Measurements from ENCODE around the gene GCM1.

GCM1 gene

DNA sequence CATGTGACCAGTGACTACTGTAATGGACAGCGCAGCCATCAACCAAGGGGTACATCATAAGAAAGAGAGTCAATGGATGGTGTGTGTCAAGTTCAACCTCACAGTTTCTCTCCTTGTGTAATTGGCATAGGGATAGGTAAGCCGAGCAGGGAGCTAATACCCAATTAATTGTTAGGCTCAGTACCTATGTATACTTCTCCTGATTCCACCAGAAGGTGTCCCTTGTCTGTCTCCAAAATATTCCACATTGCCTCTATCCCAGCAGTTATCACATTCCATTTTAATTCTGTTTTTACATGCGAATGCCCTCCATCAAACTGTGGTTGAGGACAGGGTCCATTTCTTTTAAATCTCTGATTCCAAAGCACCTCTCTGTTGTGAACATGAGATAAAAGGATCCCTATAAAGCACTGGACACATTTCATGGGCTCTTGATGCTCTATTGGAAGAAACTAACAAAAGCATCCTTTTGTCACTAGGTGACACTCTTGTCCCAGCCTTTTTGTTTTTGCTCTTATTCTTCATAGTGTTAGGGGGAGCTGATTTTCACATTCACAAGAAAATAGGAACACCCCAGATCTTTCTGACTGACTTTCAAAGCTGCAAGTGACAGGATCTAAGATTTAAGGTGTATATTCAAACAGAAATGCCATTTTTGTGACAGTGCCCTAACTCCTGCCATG, 44.5 kb downstream of the GCM1 start:
- DNase-seq = no peak

DNA sequence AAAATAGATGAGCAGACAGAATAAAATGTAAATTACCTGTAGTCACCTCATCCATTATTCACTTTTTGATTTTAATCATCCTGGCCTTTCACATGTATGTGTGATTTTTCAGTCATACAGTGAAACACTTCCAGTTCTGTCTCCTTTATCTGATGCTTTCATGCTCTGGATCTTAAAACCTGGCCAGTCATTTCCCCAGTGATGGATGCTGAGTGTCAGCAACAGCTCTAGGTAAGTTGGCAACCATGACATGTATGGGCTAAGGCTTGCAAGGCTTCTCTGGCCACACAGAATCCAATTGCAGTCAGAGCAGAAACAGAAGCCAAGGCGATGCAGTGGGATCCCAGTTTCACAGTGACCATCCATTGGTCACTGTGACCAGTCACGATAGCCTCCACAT, 47.6 kb downstream of the GCM1 start:
- no peak for DNase-seq

DNA sequence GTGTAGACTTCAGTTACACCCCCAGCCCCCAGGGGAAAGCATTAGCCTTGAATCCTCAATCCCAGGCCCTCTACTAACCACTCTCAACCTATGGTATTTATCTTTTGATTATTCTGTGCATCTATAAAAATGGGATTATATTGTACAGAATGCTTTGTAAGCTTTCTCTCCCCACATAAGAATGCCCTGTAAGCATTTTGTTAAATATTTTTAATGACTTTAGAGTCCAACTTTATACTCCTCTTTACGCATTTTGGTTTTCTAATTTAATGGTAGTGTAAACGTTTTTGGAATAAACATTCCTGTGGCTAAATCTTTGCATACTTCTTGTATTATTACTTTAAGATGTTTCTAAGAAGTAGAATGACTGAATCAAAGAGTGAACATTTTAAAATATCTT, 48.1 kb downstream of the GCM1 start:
- DNase-seq = no peak

DNA sequence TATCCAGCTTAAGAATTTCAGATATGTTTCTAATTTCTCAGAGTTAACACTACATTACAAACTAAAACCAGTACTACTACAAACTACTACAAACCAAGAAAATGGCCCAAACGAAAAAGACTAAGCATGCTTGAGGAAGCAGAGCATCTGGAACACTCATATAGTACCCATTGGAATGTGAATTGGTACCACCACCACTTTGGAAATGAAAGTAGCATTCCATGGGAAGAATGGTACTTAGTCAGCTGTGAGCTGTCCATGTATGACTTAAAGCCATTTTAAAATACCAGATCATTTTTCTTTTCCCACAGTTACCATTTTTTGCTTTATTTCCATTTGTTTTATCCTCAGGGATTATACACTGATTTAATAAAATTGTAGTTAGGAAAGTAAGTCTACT, 52.9 kb downstream of the GCM1 start:
- DNase-seq = no peak

DNA sequence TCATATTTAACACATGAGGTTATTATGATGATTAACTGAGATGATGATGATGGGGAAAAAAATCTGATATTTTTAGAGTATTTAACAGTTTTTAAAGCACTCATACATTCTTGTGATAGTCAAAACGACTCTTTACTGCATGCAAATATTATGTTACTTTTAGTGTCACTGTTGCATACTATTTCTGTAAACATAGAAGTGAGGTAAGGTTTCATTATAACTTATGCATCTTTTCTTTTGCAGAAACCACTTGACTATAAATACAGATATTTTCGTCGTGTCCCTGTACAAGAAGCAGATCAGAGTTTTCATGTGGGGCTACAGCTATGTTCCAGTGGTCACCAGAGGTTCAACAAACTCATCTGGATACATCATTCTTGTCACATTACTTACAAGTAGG, 53.4 kb downstream of the GCM1 start:
- no peak for DNase-seq

DNA sequence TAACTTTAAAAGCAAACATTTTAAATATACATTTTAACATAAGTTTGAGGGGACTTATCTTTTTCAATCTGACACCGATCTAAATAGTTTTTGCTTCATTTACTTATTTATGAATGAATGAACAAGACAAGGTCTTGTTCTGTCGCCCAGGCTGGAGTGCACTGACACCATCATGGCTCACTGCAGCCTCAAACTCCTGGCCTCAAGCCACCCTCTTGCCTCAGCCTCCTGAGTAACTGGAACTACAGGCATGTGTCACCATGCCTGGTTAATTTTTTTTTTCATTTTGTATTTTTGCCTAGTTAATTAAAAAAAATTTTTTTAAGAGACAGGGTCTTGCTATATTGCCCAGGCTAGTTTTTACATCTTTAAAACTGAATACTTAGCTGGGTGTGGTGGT, 58.1 kb downstream of the GCM1 start:
- DNase-seq = no peak

DNA sequence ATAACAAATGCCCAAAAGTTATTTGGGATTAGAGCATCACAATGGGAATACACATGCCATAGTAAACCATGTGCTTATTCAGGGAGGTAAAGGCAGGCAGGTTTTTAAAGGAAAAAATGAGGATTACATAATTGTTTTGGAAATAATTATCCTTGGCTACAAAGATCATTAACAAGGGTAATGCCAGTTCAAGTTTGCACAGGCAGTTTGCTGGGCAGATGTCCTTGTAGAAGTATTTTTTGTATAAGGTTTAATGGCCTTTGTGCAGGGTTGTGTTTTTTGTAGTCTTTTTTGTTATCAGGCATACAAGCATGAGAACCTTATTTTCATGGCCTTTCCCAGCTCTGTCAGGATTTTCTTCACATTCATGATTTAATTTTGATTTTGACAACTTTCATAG, 58.7 kb downstream of the GCM1 start:
- no peak for DNase-seq

DNA sequence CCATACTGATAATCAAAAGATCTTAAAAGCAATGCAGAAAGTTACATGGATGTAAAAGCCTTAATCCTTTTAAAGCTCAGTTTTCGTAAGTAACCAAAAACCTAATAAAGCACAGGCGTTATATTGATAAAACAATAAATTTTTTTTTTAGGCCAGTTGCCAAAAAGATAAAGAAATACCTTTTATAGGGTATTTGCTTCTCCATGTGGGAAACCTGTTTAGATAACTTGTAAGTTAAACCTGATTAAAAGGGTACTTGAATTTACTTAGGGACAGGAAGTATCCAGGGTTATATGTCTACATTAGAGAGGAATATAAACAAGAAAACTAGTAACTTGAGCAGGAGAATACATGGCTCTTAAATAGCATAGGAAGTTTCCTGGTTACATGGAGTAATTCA, 62.3 kb downstream of the GCM1 start:
- no peak for DNase-seq

DNA sequence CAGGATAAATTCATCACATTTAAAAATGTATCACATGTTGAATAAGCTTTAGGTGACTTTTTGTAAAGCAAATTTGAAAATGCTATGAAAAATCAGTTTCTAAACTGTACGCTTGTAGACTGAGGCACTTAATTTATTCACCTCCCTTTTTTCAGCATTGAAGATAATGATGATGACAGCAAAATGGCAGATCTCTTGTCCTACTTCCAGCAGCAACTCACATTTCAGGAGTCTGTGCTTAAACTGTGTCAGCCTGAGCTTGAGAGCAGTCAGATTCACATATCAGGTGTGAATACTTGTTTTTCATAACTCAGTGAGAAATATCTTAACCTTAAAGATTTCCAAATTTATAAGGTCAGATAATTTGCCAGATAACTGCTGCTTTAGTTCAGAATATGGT, 67.8 kb downstream of the GCM1 start:
- DNase-seq = no peak
